GM12878 (cell line): ENCODE measurements around the gene KCNQ1.

ENCODE experiments used
- FOXK2 ChIP-seq: fragments of 450-650 bp; IDR thresholded peaks from 2 replicates; pipeline ENCODE4 v1.6.1; 2017; ENCODE audit warnings: mild to moderate bottlenecking, moderate library complexity
- FOXM1 ChIP-seq: IDR thresholded peaks from 2 replicates; pipeline ENCODE4 v1.6.1; 2012; ENCODE audit warnings: low read depth, mild to moderate bottlenecking, inconsistent platforms, low read length, moderate library complexity

- no peak for TF ChIP-seq FOXM1
- TF ChIP-seq FOXK2, result no peak
Measured at GRCh38 chr11:2471048-2471803, 26.4 kb downstream of the KCNQ1 start.
